HFFc6 (cell line): ENCODE results near the gene DPY30. TPM values are rescaled to one million over a fixed set of nuclear protein-coding genes. Genes with fewer than 3 reads are reported as not detected.
A peak's percentile ranks its signal among the peaks of the same experiment; 100 is the strongest.
"Not testable (repeated sequence)": the region's sequence is repeated elsewhere in the genome, so short reads cannot be mapped to it uniquely, and the experiment has no call there.

Experiments
- DNase-seq: peaks from one replicate; pipeline ENCODE4 v3.0.0-alpha.2; 2018
- H3K27ac Mint-ChIP-seq: 2 replicates; pipeline ENCODE4 v1.8.0; 2020; ENCODE audit warnings: mild to moderate bottlenecking, mixed read lengths
- H3K27me3 Mint-ChIP-seq: 2 replicates; pipeline ENCODE4 v1.8.0; 2021; ENCODE audit warnings: mild to moderate bottlenecking, moderate library complexity, mixed read lengths; ENCODE audit not compliant: insufficient read depth
- H3K36me3 Mint-ChIP-seq: 2 replicates; pipeline ENCODE4 v1.8.0; 2021; ENCODE audit warnings: low read depth, mixed read lengths
- H3K4me1 Mint-ChIP-seq: 2 replicates; pipeline ENCODE4 v1.8.0; 2020; ENCODE audit warnings: low read depth, mixed read lengths
- H3K4me3 Mint-ChIP-seq: 2 replicates; pipeline ENCODE4 v1.8.0; 2020; ENCODE audit warnings: mild to moderate bottlenecking, moderate library complexity, mixed read lengths
- H3K9me3 Mint-ChIP-seq: 2 replicates; pipeline ENCODE4 v1.8.0; 2020; ENCODE audit warnings: mild to moderate bottlenecking, mixed read lengths
- CTCF ChIP-seq: fragments of 200-600 bp; sonication (generic); IDR thresholded peaks from 2 replicates; pipeline ENCODE4 v1.5.0; 2021; ENCODE audit warnings: antibody characterized with exemption, mild to moderate bottlenecking
- total RNA-seq, 6 experiments: library from RNA; stranded (reverse); fragmentation: NEBNext Ultra II Directional; extraction: Animal tissue kit (Norgen Biotek cat#: 25700); gene quantifications; 2 replicates in 1 of 6; 3 replicates in 5 of 6; pipeline ENCODE4 v1.2.3, GENCODE V29; 2021

The DPY30 gene
- total RNA-seq, 6 experiments from 2014 or later = 65.0 to 77.0 (median 66.6) TPM

DNA sequence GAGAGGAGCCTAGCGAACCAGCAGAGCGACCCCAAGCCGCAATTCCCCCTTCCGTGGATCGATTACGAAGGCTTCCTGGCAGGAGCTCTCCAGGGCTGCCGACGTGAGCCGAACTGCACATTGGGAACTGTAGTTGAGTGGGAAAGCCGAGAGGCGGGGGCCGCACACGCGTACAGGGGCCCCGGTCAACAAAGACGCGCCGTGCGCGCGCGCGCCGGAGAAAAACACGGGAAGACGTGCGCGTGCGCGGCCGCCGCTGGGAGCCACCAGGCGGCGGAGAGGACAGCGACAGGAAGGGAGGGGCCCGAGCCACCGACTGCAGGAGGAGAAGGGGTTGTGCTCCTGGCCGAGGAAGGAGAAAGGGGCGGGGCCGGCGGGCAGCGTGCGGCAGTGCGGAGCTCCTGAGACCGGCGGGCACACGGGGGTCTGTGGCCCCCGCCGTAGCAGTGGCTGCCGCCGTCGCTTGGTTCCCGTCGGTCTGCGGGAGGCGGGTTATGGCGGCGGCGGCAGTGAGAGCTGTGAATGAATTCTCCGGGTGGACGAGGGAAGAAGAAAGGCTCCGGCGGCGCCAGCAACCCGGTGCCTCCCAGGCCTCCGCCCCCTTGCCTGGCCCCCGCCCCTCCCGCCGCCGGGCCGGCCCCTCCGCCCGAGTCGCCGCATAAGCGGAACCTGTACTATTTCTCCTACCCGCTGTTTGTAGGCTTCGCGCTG, 23.9 kb upstream of the DPY30 start, which contains the start of gene SPAST:
TSS of gene SPAST (plus strand) at position 247 of the 711 bp plus-strand sequence. CDS start at position 523, 276 bp downstream.
- peaks cover 1% of the 10 kb centered on the region; the same call in 1 of the 2 replicates for H3K9me3 Mint-ChIP-seq
- H3K27ac Mint-ChIP-seq = peak within 1 kb of the TSS; percentile 95
- H3K4me1 Mint-ChIP-seq = peaks cover 21% of the 10 kb centered on the region
- DNase-seq = peak; percentile 94
- TF ChIP-seq CTCF = peak; percentile 71
- H3K4me3 Mint-ChIP-seq = peak within 1 kb of the TSS; percentile 100
- H3K27me3 Mint-ChIP-seq = no peaks in the 10 kb centered on the region; the same call in 1 of the 2 replicates
- peaks cover 1% of the 10 kb centered on the region for H3K36me3 Mint-ChIP-seq

- Mint-ChIP-seq H3K9me3 (peaks cover 6% of the 10 kb centered on the region; the same call in 1 of the 2 replicates), H3K36me3 (peaks cover 6% of the 10 kb centered on the region), H3K4me1 (peaks cover 27% of the 10 kb centered on the region), H3K27me3 (no peaks in the 10 kb centered on the region; the same call in 1 of the 2 replicates), H3K27ac (no peak overlapping the region; the same call in none of the 2 replicates), H3K4me3 (peak overlapping the region; percentile 100)
- TF ChIP-seq CTCF = no peak
- DNase-seq = no peak
Measured at GRCh38 chr2:32061973-32062861, 22.6 kb upstream of the DPY30 start.

GRCh38 chr2:32061430-32061829, 21.8 kb upstream of the DPY30 start:
- Mint-ChIP-seq H3K27ac (no peak overlapping the region; the same call in 1 of the 2 replicates), H3K9me3 (peaks cover 6% of the 10 kb centered on the region; the same call in 1 of the 2 replicates), H3K27me3 (no peaks in the 10 kb centered on the region; the same call in 1 of the 2 replicates), H3K4me3 (no peak overlapping the region), H3K4me1 (peaks cover 27% of the 10 kb centered on the region), H3K36me3 (peaks cover 6% of the 10 kb centered on the region)
- DNase-seq = no peak
- no peak for TF ChIP-seq CTCF

DNA sequence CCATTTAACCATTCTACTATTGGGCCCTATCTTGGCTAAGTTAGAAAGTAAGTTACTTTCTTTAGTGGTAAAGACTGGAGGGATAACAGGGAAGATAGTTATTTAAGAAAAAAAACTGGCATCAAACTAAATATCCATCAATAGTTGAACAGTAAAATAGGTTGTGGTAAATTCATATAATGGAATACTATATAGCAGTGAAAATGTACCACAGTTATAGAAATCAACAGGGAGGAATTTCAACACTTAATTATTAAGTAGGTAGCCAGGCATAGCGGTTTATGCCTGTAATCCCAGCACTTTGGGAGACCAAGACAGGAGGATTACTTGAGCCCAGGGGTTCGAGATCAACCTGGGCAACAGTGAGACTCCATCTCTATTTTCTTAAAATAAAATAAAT, 20.7 kb upstream of the DPY30 start:
- Mint-ChIP-seq H3K27ac (no peak overlapping the region), H3K4me1 (peaks cover 20% of the 10 kb centered on the region), H3K27me3 (no peaks in the 10 kb centered on the region; the same call in 1 of the 2 replicates), H3K36me3 (peaks cover 6% of the 10 kb centered on the region), H3K9me3 (peaks cover 6% of the 10 kb centered on the region; the same call in 1 of the 2 replicates), H3K4me3 (no peak overlapping the region)
- TF ChIP-seq CTCF = no peak
- no peak for DNase-seq

DNA sequence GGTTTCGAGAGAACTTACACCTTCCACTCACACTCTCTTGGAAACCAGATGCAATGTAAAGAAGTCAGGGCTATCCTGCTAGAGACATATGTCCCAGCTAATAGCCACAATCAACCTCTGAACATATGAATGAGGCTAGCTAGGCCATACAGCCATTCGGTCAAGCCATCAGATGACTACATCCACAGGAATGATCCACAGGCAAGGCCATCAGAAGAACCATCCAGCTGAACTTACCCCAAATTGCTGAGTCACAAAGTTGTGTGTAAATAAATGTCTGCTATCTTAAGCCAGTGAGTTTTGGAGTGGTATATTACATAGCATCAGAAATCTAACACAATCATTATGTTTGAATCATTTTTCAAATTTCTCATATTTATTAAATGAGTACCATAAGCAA, 18.5 kb upstream of the DPY30 start:
- Mint-ChIP-seq H3K27me3 (no peaks in the 10 kb centered on the region; the same call in 1 of the 2 replicates), H3K9me3 (peaks cover 6% of the 10 kb centered on the region; the same call in 1 of the 2 replicates), H3K27ac (no peak overlapping the region), H3K4me1 (peaks cover 19% of the 10 kb centered on the region), H3K36me3 (peaks cover 6% of the 10 kb centered on the region), H3K4me3 (no peak overlapping the region)
- DNase-seq = peak; percentile 29
- TF ChIP-seq CTCF = no peak

GRCh38 chr2:32054583-32054982, 15.0 kb upstream of the DPY30 start:
- not testable (repeated sequence) for H3K27ac Mint-ChIP-seq, H3K4me1 Mint-ChIP-seq, H3K9me3 Mint-ChIP-seq, DNase-seq, H3K27me3 Mint-ChIP-seq, H3K4me3 Mint-ChIP-seq, H3K36me3 Mint-ChIP-seq
